GM18520 (cell line): Measurements from ENCODE around the gene ROGDI.
"Not testable (repeated sequence)": the region's sequence is repeated elsewhere in the genome, so short reads cannot be mapped to it uniquely, and the experiment has no call there.

Source experiments
- ATAC-seq: cut with Tn5 transposase; IDR thresholded peaks from one replicate; pipeline ENCODE4 v1.9.1; 2021; ENCODE audit not compliant: unreplicated experiment

The ROGDI gene

DNA sequence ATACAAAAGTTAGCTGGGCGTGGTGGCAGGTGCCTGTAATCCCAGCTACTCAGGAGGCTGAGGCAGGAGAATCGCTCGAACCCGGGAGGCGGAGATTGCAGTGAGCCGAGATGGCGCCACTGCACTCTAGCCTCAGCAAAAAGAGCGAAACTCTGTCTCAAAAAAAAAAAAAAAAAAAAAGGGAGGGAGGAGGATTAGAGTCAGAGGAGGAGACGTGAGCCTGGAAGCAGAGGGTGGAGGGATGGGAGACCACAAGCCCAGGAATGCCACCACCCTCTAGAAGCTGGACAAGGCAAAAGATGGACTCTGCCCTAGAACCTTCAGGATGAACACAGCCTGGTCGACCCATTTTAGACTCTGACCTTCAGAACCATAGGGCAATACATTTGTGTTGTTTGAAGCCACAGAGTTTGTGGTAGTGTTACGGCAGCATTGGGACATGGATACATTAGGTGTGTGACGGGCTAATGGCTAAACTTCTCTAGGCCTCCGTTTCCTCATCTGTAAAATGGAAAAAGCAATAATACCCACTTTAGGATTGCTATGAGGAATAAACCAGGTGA is 9.4 kb downstream of the ROGDI start:
- ATAC-seq = no peak

- no peak for ATAC-seq
Observed at GRCh38 chr16:4790871-4791270, 11.6 kb downstream of the ROGDI start.

GRCh38 chr16:4790261-4790660 is 12.2 kb downstream of the ROGDI start:
- ATAC-seq = no peak

- no peak for ATAC-seq
Observed at GRCh38 chr16:4788910-4789309, 13.5 kb downstream of the ROGDI start.

GRCh38 chr16:4788489-4788889 is 13.9 kb downstream of the ROGDI start:
- ATAC-seq = no peak

- no peak for ATAC-seq
Observed at GRCh38 chr16:4787627-4788482, 14.6 kb downstream of the ROGDI start, which contains the start of gene SEPTIN12. TSS of gene SEPTIN12 (minus strand) at chr16:4788345. CDS start at chr16:4787645, 700 bp downstream.

- ATAC-seq = no peak
Observed at GRCh38 chr16:4787068-4787467, 15.4 kb downstream of the ROGDI start.

- no peak for ATAC-seq
Observed at GRCh38 chr16:4785758-4786433, 16.5 kb downstream of the ROGDI start.

DNA sequence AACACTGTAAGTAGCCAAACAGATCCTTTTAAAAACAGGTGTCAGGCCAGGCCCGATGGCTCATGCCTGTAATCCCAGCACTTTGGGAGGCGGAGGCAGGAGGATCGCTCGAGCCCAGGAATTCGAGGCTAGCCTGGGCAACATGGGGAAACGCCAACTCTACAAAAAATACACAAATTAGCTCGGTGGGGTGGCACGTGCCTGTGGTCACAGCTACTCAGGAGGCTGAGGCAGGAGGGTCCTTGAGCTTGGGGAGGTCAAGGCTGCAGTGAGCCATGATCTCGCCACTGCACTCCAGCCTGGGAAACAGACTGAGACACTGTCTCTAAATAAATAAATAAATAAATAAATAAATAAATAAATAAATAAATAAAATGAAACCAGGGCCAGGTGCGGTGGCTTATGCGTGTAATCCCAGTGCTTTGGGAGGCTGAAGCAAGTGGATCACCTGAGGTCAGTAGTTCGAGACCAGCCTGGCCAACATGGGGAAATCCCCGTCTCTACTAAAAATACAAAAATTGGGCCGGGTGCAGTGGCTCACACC is 17.9 kb downstream of the ROGDI start:
- not testable (repeated sequence) for ATAC-seq

- no peak for ATAC-seq
Observed at GRCh38 chr16:4783951-4784336, 18.5 kb downstream of the ROGDI start.

GRCh38 chr16:4783251-4783950 is 19.0 kb downstream of the ROGDI start:
- no peak for ATAC-seq

DNA sequence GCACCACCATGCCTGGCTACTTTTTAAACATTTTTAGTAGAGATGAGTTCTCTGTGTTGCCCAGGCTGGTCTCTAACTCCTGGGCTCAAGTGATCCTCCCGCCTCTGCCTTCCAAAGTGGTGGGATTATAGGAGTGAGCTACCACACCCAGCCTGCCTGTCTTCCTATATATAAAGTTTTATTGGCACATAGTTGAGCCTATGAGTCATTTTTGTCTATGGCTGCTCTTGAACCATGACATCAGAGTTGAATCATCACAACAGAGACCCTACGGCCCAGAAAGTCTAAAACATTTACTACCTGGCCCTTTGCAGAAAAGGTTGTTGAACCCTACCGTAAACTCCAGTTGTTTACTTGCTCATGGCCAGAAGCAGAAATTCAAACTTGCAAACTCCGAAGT is 22.2 kb downstream of the ROGDI start:
- no peak for ATAC-seq

- no peak for ATAC-seq
Observed at GRCh38 chr16:4778050-4778392, 24.4 kb downstream of the ROGDI start.

GRCh38 chr16:4777339-4778049 is 24.9 kb downstream of the ROGDI start:
- ATAC-seq = no peak

DNA sequence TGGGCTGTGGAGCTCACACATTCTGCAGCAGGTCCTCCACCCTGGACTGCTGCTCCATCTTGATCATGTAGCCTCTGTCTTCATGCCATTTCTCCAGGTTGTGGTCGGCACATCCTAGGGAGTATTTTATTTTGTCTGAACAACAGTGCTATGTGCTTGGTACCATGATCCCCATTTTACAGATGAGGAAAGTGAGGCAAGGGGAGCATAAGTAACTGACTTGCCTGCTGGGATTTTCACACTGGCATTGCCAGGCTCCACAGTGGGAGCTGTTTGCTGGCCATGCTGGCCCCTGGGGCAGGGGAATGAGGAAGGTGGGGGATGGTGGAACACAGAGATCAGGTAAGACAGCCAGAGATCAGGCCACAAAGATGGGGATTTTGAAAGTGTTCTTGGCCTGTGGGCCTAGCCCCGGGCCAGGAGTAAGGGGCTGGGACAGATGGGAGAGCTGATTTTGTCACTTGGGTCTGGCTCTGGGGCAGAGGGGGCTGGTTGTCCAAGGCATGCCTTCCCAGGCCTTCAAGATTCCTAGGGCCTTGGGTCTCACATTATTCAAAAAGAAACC is 26.2 kb downstream of the ROGDI start:
- no peak for ATAC-seq

GRCh38 chr16:4775005-4775404 is 27.4 kb downstream of the ROGDI start:
- no peak for ATAC-seq

DNA sequence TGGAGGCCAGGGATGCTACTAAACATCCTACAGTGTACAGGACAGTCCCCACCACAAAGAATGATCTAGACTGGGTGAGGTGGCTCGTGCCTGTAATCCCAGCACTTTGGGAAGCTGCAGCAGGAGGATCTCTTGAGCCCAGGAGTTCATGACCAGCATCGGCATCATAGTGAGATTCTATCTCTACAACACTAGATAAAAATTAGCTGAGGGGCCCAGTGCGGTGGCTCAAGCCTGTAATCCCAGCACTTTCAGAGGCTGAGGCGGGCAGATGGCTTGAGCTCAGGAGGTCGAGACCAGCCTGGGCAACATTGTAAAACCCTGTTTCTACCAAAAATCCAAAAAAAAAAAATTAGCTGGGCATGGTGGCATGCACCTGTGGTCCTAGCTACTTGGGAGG is 30.1 kb downstream of the ROGDI start:
- no peak for ATAC-seq

DNA sequence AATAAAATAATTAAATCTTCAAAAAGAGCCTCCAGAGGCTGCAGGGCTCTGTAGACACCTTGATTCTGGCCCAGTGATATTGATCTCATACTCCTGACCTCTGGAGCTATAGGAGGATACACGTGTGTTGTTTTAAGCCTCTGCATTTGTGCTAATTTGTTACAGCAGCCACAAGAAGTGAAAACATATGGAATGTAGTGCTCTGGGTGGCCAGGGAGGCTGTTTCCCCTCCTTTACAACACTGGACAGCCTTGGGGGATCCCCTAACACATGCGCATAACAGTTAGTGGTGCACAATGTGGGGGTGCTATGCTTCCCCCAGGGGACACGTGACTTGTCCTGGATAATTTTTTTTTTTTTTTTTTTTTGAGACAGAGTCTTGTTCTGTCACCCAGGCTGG is 30.8 kb downstream of the ROGDI start:
- ATAC-seq = no peak

GRCh38 chr16:4769306-4769638 is 33.2 kb downstream of the ROGDI start:
- no peak for ATAC-seq

GRCh38 chr16:4768549-4769305 is 33.7 kb downstream of the ROGDI start:
- peak; percentile 32 for ATAC-seq
